AG04450 (cell line): ENCODE results near the gene DHX35. TPM values are rescaled to one million over a fixed set of nuclear protein-coding genes. Genes with fewer than 3 reads are reported as not detected.

Source experiments
- CTCF ChIA-PET: fragments of 300-600, 350-600 bp; formaldehyde crosslinking; extraction: SDS; loops from one replicate; lab custom pipeline; 2022; ENCODE audit warnings: antibody characterized with exemption, inconsistent platforms; lab: Charles Lee
- POLR2A ChIA-PET: fragments of 350-600 bp; formaldehyde crosslinking; extraction: SDS; loops from one replicate; lab custom pipeline; 2021; ENCODE audit warnings: antibody characterized with exemption, inconsistent platforms; lab: Yijun Ruan, JAX
- DNase-seq: peaks from one replicate; pipeline ENCODE4 v3.0.0-alpha.2; 2011; ENCODE audit warnings: low read depth, low spot score
- H3K27ac ChIP-seq: one replicate; pipeline ENCODE4 v1.5.1; 2012; ENCODE audit warnings: low read depth, low read length, control low read depth
- H3K27me3 ChIP-seq: one replicate; pipeline ENCODE4 v1.6.0; 2012; ENCODE audit warnings: low read length; ENCODE audit not compliant: control insufficient read depth, insufficient read depth
- H3K4me3 ChIP-seq: 2 replicates; pipeline ENCODE4 v1.5.1; 2011; ENCODE audit warnings: mild to moderate bottlenecking, low read depth, low read length, control low read depth
- H3K9me3 ChIP-seq: 2 replicates; pipeline ENCODE4 v1.5.1; 2012; ENCODE audit warnings: low read length; ENCODE audit not compliant: control insufficient read depth, insufficient read depth
- CTCF ChIP-seq: IDR thresholded peaks from 2 replicates; pipeline ENCODE4 v1.5.1; 2011; ENCODE audit warnings: low read depth, low read length, control low read depth, inconsistent platforms
- polyA plus RNA-seq: library from polyadenylated mRNA; depleted of rRNA; stranded (reverse); fragments of >200 nt; gene quantifications from 2 replicates; pipeline ENCODE4 v1.2.3, GENCODE V29; 2011

Gene DHX35
- polyA plus RNA-seq, 1 experiment: 14.4 TPM

- DNase-seq: no peak
- TF ChIP-seq CTCF: no peak
- Histone ChIP-seq H3K4me3 (no peak overlapping the region), H3K9me3 (no peaks in the 10 kb centered on the region), H3K27me3 (no peaks in the 10 kb centered on the region), H3K27ac (no peak overlapping the region)
- POLR2A ChIA-PET: no interaction called here
- CTCF ChIA-PET: interaction anchor here (0.6 to 8.5 kb wide), 19 partner anchors 9 to 295 kb away, joined by 3 to 315 read pairs (median 4); partner anchors contain the start of genes DHX35 and FAM83D
Observed at GRCh38 chr20:39047417-39047985, 85.4 kb downstream of the DHX35 start.

- ChIA-PET CTCF (interaction anchor here (0.6 to 8.5 kb wide), 39 partner anchors 9 to 401 kb away, joined by 3 to 315 read pairs (median 4); partner anchors contain the start of genes DHX35 and FAM83D), POLR2A (no interaction called here)
- Histone ChIP-seq H3K27ac (no peak overlapping the region), H3K9me3 (no peaks in the 10 kb centered on the region), H3K27me3 (no peaks in the 10 kb centered on the region), H3K4me3 (no peak overlapping the region)
- peak; percentile 58 for DNase-seq
- peak; percentile 99 for TF ChIP-seq CTCF
Observed at GRCh38 chr20:39048000-39048696, 86.0 kb downstream of the DHX35 start.

GRCh38 chr20:39049148-39049547 lies 87.0 kb downstream of the DHX35 start:
- Histone ChIP-seq H3K9me3 (no peaks in the 10 kb centered on the region), H3K4me3 (peak overlapping the region; percentile 4; the same call in 1 of the 2 replicates), H3K27me3 (no peaks in the 10 kb centered on the region), H3K27ac (no peak overlapping the region)
- no peak for DNase-seq
- ChIA-PET POLR2A (interaction anchor here (0.7 to 1.2 kb wide), 3 partner anchors 87 to 127 kb away, joined by 3 to 7 read pairs (median 3); partner anchors contain the start of gene DHX35), CTCF (interaction anchor here (0.6 to 8.5 kb wide), 44 partner anchors 8 to 402 kb away, joined by 3 to 315 read pairs (median 4); partner anchors contain the start of genes DHX35, FAM83D and PPP1R16B)
- no peak for TF ChIP-seq CTCF

- peak; percentile 20 for DNase-seq
- H3K27ac ChIP-seq: peak overlapping the region; percentile 31
- POLR2A ChIA-PET: interaction anchor here (0.6 to 1.2 kb wide), 3 partner anchors 123 to 128 kb away, joined by 3 to 5 read pairs (median 3); partner anchors contain the start of gene FAM83D
Observed at GRCh38 chr20:39049684-39050554, 87.8 kb downstream of the DHX35 start.

More at GRCh38 chr20:39049684-39050554, 87.8 kb downstream of the DHX35 start:
- no peaks in the 10 kb centered on the region for H3K27me3 ChIP-seq
- H3K4me3 ChIP-seq: peak overlapping the region; percentile 93
- CTCF ChIA-PET: interaction anchor here (0.6 to 8.5 kb wide), 54 partner anchors 9 to 1914 kb away, joined by 3 to 315 read pairs (median 4); partner anchors contain the start of genes DHX35, FAM83D and PPP1R16B
- peak; percentile 93 for TF ChIP-seq CTCF
- H3K9me3 ChIP-seq: no peaks in the 10 kb centered on the region
